SK-N-MC (cell line): ENCODE results near the gene EPX.

Source experiments
- EZH2 ChIP-seq: fragments of 200-600 bp; sonication (generic); IDR thresholded peaks from one replicate; pipeline ENCODE4 v1.6.1; 2017; ENCODE audit warnings: antibody characterized with exemption
- POLR2AphosphoS5 ChIP-seq: IDR thresholded peaks from 2 replicates; pipeline ENCODE4 v1.6.1; 2012; ENCODE audit warnings: mild to moderate bottlenecking, low read depth, low read length, borderline replicate concordance

DNA sequence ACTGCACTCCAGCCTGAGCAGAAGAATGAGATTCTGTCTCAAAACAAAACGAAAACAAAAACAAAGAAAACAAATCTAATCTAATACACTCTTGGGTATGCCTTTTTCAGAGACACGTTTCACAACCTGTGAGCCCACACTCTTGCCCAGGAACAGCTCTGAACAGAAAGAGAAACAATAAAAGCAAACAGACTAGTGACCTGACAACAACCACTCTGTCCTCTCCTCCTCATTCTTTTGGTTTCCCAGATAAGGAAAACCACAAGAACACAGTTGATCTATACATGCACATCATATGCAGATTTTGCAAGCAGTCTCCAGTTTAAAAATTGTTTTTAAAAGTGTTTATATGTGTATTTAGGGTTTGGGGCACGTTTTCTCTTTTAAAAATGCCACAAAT, 25.2 kb downstream of the EPX start:
- TF ChIP-seq POLR2AphosphoS5, result no peak
- no peak for TF ChIP-seq EZH2
